Activated CD4-positive, alpha-beta memory T cell treated with anti-CD3 and anti-CD28 coated beads, Interleukin-2, amount 10 ng/mL, durations not matched to agents 7 days and 5 days (primary cell): ENCODE data around the gene BUD31. TPM values are rescaled to one million over a fixed set of nuclear protein-coding genes. Genes with fewer than 3 reads are reported as not detected.
A peak's percentile ranks its signal among the peaks of the same experiment; 100 is the strongest.
"Not testable (repeated sequence)": the region's sequence is repeated elsewhere in the genome, so short reads cannot be mapped to it uniquely, and the experiment has no call there.

Experiments
- CTCF ChIA-PET: fragments of 350-600 bp; sonication (Branson Sonifier 250); formaldehyde crosslinking; loops from one replicate; lab custom pipeline; 2021; ENCODE audit warnings: antibody characterized with exemption, inconsistent platforms; lab: Charles Lee
- POLR2A ChIA-PET: fragments of 350-600 bp; sonication (Branson Sonifier 250); formaldehyde crosslinking; loops from one replicate; lab custom pipeline; 2021; ENCODE audit warnings: antibody characterized with exemption; lab: Charles Lee
- DNase-seq: peaks from one replicate; pipeline ENCODE4 v3.0.0-alpha.2; 2020
- H3K27ac Mint-ChIP-seq: one replicate; pipeline ENCODE4 v1.8.0; 2021; ENCODE audit warnings: mild to moderate bottlenecking, mixed read lengths
- H3K27me3 Mint-ChIP-seq: one replicate; pipeline ENCODE4 v1.8.0; 2021; ENCODE audit warnings: mixed read lengths
- H3K36me3 Mint-ChIP-seq: one replicate; pipeline ENCODE4 v1.8.0; 2021; ENCODE audit warnings: low read depth, mixed read lengths
- H3K4me1 Mint-ChIP-seq: one replicate; pipeline ENCODE4 v1.8.0; 2021; ENCODE audit warnings: mixed read lengths
- H3K4me3 Mint-ChIP-seq: one replicate; pipeline ENCODE4 v1.8.0; 2021; ENCODE audit warnings: mild to moderate bottlenecking, mixed read lengths
- H3K9me3 Mint-ChIP-seq: one replicate; pipeline ENCODE4 v1.8.0; 2021; ENCODE audit warnings: mixed read lengths
- total RNA-seq, 2 experiments: library from RNA; stranded (reverse); gene quantifications; one replicate each; pipeline ENCODE4 v1.2.3, GENCODE V29; 2021

Gene BUD31
- total RNA-seq, 2 experiments from 2014 or later = 104 to 106 TPM

- CTCF ChIA-PET = no interaction called here
- DNase-seq = no peak
- Mint-ChIP-seq H3K27me3 (no peaks in the 10 kb centered on the region), H3K4me1 (no peaks in the 10 kb centered on the region), H3K4me3 (no peak overlapping the region), H3K9me3 (no peaks in the 10 kb centered on the region), H3K36me3 (peaks cover 37% of the 10 kb centered on the region), H3K27ac (no peak overlapping the region)
- POLR2A ChIA-PET = no interaction called here
These were observed 13.9 kb downstream of the BUD31 start for GRCh38 chr7:99422625-99423024.

- Mint-ChIP-seq H3K9me3 (no peaks in the 10 kb centered on the region), H3K4me3 (no peak overlapping the region), H3K27ac (no peak overlapping the region), H3K4me1 (peaks cover 5% of the 10 kb centered on the region), H3K27me3 (no peaks in the 10 kb centered on the region), H3K36me3 (peaks cover 32% of the 10 kb centered on the region)
- POLR2A ChIA-PET = interaction anchor here (1.2 kb wide), 1 partner anchor 16 kb away, joined by 3 read pairs; the partner anchor contains the start of genes BUD31 and PDAP1
- DNase-seq = no peak
- CTCF ChIA-PET = interaction anchor here (0.9 kb wide), 1 partner anchor 9 kb away, joined by 4 read pairs; no protein-coding TSS in a partner anchor
These were observed 16.4 kb downstream of the BUD31 start for GRCh38 chr7:99424932-99425730.

GRCh38 chr7:99428972-99429566, 20.3 kb downstream of the BUD31 start:
- H3K9me3 Mint-ChIP-seq = no peaks in the 10 kb centered on the region
- H3K36me3 Mint-ChIP-seq = peaks cover 24% of the 10 kb centered on the region

GRCh38 chr7:99429756-99430155, 21.0 kb downstream of the BUD31 start:
- peaks cover 24% of the 10 kb centered on the region for H3K36me3 Mint-ChIP-seq
- no peaks in the 10 kb centered on the region for H3K27me3 Mint-ChIP-seq
- ChIA-PET CTCF (no interaction called here), POLR2A (interaction anchor here (0.7 to 1.3 kb wide), 3 partner anchors 21 to 22 kb away, joined by 4 to 6 read pairs (median 4); partner anchors contain the start of genes BUD31 and PDAP1)
- DNase-seq = no peak
- H3K9me3 Mint-ChIP-seq = no peaks in the 10 kb centered on the region
- H3K27ac Mint-ChIP-seq = no peak overlapping the region
- H3K4me1 Mint-ChIP-seq = peaks cover 5% of the 10 kb centered on the region
- no peak overlapping the region for H3K4me3 Mint-ChIP-seq

More at GRCh38 chr7:99428972-99429566, 20.3 kb downstream of the BUD31 start:
- CTCF ChIA-PET = no interaction called here
- Mint-ChIP-seq H3K4me1 (peaks cover 5% of the 10 kb centered on the region), H3K27me3 (no peaks in the 10 kb centered on the region), H3K4me3 (no peak overlapping the region), H3K27ac (peak overlapping the region; percentile 35)
- POLR2A ChIA-PET = interaction anchor here (0.7 to 1.3 kb wide), 3 partner anchors 20 to 22 kb away, joined by 4 to 6 read pairs (median 4); partner anchors contain the start of genes BUD31 and PDAP1
- no peak for DNase-seq

GRCh38 chr7:99431756-99432540, 23.2 kb downstream of the BUD31 start:
- POLR2A ChIA-PET, H3K27me3 Mint-ChIP-seq, H3K4me3 Mint-ChIP-seq, H3K27ac Mint-ChIP-seq, DNase-seq, H3K9me3 Mint-ChIP-seq: not testable (repeated sequence)
- Mint-ChIP-seq H3K36me3 (peaks cover 24% of the 10 kb centered on the region), H3K4me1 (peaks cover 12% of the 10 kb centered on the region)
- CTCF ChIA-PET = interaction anchor here (0.5 kb wide), 1 partner anchor 375 kb away, joined by 3 read pairs; no protein-coding TSS in a partner anchor

GRCh38 chr7:99433158-99433557, 24.4 kb downstream of the BUD31 start:
- H3K9me3 Mint-ChIP-seq = no peaks in the 10 kb centered on the region
- H3K27me3 Mint-ChIP-seq = no peaks in the 10 kb centered on the region
- peaks cover 21% of the 10 kb centered on the region for H3K4me1 Mint-ChIP-seq
- ChIA-PET POLR2A (no interaction called here), CTCF (no interaction called here)
- H3K27ac Mint-ChIP-seq = no peak overlapping the region
- peaks cover 20% of the 10 kb centered on the region for H3K36me3 Mint-ChIP-seq
- H3K4me3 Mint-ChIP-seq = no peak overlapping the region
- DNase-seq = no peak

- CTCF ChIA-PET = interaction anchor here (0.7 kb wide), 1 partner anchor 25 kb away, joined by 3 read pairs; no protein-coding TSS in a partner anchor
These were observed 29.3 kb downstream of the BUD31 start for GRCh38 chr7:99437946-99438572.

GRCh38 chr7:99438573-99439480, 30.1 kb downstream of the BUD31 start, which contains the start of the genes CPSF4 and PTCD1:
TSS of gene CPSF4 (plus strand) at chr7:99438943. CDS start at chr7:99439083, 140 bp downstream.
TSS of gene PTCD1 (minus strand) at chr7:99438798. CDS start at chr7:99435242, 3,556 bp downstream.
- Mint-ChIP-seq H3K4me3 (peak within 1 kb of the TSS; percentile 98), H3K27ac (peak within 1 kb of the TSS; percentile 86), H3K27me3 (no peaks in the 10 kb centered on the region), H3K36me3 (peaks cover 22% of the 10 kb centered on the region), H3K4me1 (peaks cover 45% of the 10 kb centered on the region), H3K9me3 (no peaks in the 10 kb centered on the region)
- POLR2A ChIA-PET = interaction anchor here (0.9 to 3.2 kb wide), 9 partner anchors 10 to 119 kb away, joined by 3 to 15 read pairs (median 7); partner anchors contain the start of genes BUD31, PDAP1, ZNF394 and ZNF655
- peak; percentile 92 for DNase-seq
- CTCF ChIA-PET = interaction anchor here (0.7 kb wide), 1 partner anchor 24 kb away, joined by 3 read pairs; no protein-coding TSS in a partner anchor

More at GRCh38 chr7:99437946-99438572, 29.3 kb downstream of the BUD31 start:
- no peaks in the 10 kb centered on the region for H3K9me3 Mint-ChIP-seq
- H3K27me3 Mint-ChIP-seq = no peaks in the 10 kb centered on the region
- peaks cover 22% of the 10 kb centered on the region for H3K36me3 Mint-ChIP-seq
- peak overlapping the region; percentile 86 for H3K27ac Mint-ChIP-seq
- peak overlapping the region; percentile 98 for H3K4me3 Mint-ChIP-seq
- peaks cover 43% of the 10 kb centered on the region for H3K4me1 Mint-ChIP-seq
- POLR2A ChIA-PET = interaction anchor here (0.8 to 3.2 kb wide), 12 partner anchors 10 to 120 kb away, joined by 3 to 15 read pairs (median 6); partner anchors contain the start of genes BUD31, PDAP1, ZNF394 and ZNF655
- DNase-seq = no peak

GRCh38 chr7:99440195-99440594, 31.4 kb downstream of the BUD31 start:
- H3K27ac Mint-ChIP-seq = peak overlapping the region; percentile 72
- DNase-seq = no peak
- POLR2A ChIA-PET = interaction anchor here (1.4 to 3.2 kb wide), 7 partner anchors 8 to 118 kb away, joined by 3 to 15 read pairs (median 8); partner anchors contain the start of genes BUD31, PDAP1, ZNF394 and ZNF655
- no peaks in the 10 kb centered on the region for H3K27me3 Mint-ChIP-seq
- peaks cover 45% of the 10 kb centered on the region for H3K4me1 Mint-ChIP-seq
- peaks cover 29% of the 10 kb centered on the region for H3K36me3 Mint-ChIP-seq
- peak overlapping the region; percentile 98 for H3K4me3 Mint-ChIP-seq
- CTCF ChIA-PET = no interaction called here
- no peaks in the 10 kb centered on the region for H3K9me3 Mint-ChIP-seq

- no peak overlapping the region for H3K4me3 Mint-ChIP-seq
- H3K36me3 Mint-ChIP-seq = peaks cover 61% of the 10 kb centered on the region
- no peak overlapping the region for H3K27ac Mint-ChIP-seq
- no peaks in the 10 kb centered on the region for H3K9me3 Mint-ChIP-seq
- no peaks in the 10 kb centered on the region for H3K27me3 Mint-ChIP-seq
- POLR2A ChIA-PET = no interaction called here
- peaks cover 10% of the 10 kb centered on the region for H3K4me1 Mint-ChIP-seq
- CTCF ChIA-PET = no interaction called here
- DNase-seq = no peak
These were observed 37.3 kb downstream of the BUD31 start for GRCh38 chr7:99446096-99446495.

GRCh38 chr7:99447943-99448342, 39.2 kb downstream of the BUD31 start:
- Mint-ChIP-seq H3K36me3 (peaks cover 61% of the 10 kb centered on the region), H3K27ac (no peak overlapping the region), H3K27me3 (no peaks in the 10 kb centered on the region), H3K4me1 (peaks cover 3% of the 10 kb centered on the region), H3K4me3 (no peak overlapping the region), H3K9me3 (no peaks in the 10 kb centered on the region)
- CTCF ChIA-PET = no interaction called here
- peak; percentile 22 for DNase-seq
- POLR2A ChIA-PET = interaction anchor here (2.9 kb wide), 1 partner anchor 9 kb away, joined by 8 read pairs; the partner anchor contains the start of genes CPSF4 and PTCD1
